Bronchial smooth muscle cell (primary cell): ENCODE results near the gene MEOX1. TPM values are rescaled to one million over a fixed set of nuclear protein-coding genes. Genes with fewer than 3 reads are reported as not detected.

ENCODE experiments used
- total RNA-seq: library from RNA; depleted of rRNA; stranded (reverse); fragments of >200 nt; gene quantifications from 2 replicates; pipeline ENCODE4 v1.2.1, GENCODE V29; 2014

Gene MEOX1
- total RNA-seq, result 0.16 TPM in 1 of 2 replicates, not detected in the other

DNA sequence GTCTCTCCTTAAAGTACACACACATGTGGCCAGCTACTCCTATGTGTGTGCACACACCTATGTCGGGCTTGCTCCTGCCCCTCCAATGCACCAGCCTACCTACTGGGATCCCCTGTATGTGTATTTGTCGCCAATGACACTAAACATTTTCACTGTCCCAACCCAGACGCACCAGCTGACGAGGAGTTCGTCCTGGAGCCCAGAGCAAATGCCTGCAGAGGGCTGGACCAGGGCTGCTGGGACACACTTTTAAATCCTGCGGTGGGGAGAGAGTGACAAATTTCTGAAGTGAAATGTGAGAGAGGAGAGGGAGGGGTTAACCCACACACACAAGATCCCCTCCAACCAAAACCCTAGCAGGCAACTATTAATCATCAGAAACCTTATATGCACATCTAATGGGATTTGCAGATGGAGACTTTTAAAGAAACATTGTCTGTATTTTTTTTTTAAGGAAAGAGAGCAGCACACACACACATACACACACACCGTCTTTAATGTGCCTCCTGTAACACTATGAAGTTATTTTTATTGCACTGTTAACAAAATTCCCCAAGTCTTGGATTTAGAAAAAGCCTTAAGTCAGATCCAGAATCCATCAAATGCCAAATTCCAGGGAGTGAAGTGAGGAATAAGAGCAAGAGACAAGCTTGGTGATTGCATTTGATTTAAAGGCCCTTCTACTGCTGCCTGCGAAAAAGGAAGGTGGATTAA, at the start of gene MEOX1:
MEOX1 (minus strand) TSS at position 224 of the 714 bp plus-strand sequence. CDS start 388 bp downstream, outside the sequence.

Other genes starting within 250 kb of the MEOX1 start
- 34.6 and 34.8 TPM in 2 replicates for gene DHX8, start 177.9 kb downstream of the MEOX1 start, total RNA-seq
- 0.17 and 0.63 TPM in 2 replicates for gene ETV4, start 115.6 kb downstream of the MEOX1 start, total RNA-seq
- gene SOST, start 96.9 kb upstream of the MEOX1 start, total RNA-seq, result 0.09 TPM in 1 of 2 replicates, not detected in the other
- gene DUSP3, start 117.1 kb upstream of the MEOX1 start, total RNA-seq, result 29.8 and 37.2 TPM in 2 replicates
- gene CFAP97D1, start 118.5 kb upstream of the MEOX1 start, total RNA-seq, result not detected in 2 replicates
- gene MPP3, start 171.2 kb upstream of the MEOX1 start, total RNA-seq, result 6.3 and 8.5 TPM in 2 replicates
- gene CD300LG, start 185.3 kb upstream of the MEOX1 start, total RNA-seq, result not detected in 2 replicates
- 3.6 and 5.8 TPM in 2 replicates for gene MPP2, start 245.6 kb upstream of the MEOX1 start, total RNA-seq